ENCODE results near the gene LYRM4. TPM values are rescaled to one million over a fixed set of nuclear protein-coding genes. Genes with fewer than 3 reads are reported as not detected.

The LYRM4 gene
- total and polyA plus RNA-seq, 8 donors = 25.2 to 47.4 (median 42.0) TPM

GRCh38 chr6:5175635-5176034 lies 85.1 kb downstream of the LYRM4 start:
- H3K4me1 ChIP-seq = peaks cover 0 to 8% of the 10 kb centered on the region in 2 donors
- DNase-seq = no peak
- no peaks in the 10 kb centered on the region for H3K36me3 ChIP-seq
- no peak for TF ChIP-seq CTCF (IDR thresholded peaks at IDR 0.05)
- ATAC-seq = no peak
- H3K9me3 ChIP-seq = no peaks in the 10 kb centered on the region
- no peak overlapping the region for H3K27ac ChIP-seq
- H3K27me3 ChIP-seq = no peaks in the 10 kb centered on the region
- H3K4me3 ChIP-seq = no peak overlapping the region
- intact Hi-C loops (cut with DNase I) = no loop called here

DNA sequence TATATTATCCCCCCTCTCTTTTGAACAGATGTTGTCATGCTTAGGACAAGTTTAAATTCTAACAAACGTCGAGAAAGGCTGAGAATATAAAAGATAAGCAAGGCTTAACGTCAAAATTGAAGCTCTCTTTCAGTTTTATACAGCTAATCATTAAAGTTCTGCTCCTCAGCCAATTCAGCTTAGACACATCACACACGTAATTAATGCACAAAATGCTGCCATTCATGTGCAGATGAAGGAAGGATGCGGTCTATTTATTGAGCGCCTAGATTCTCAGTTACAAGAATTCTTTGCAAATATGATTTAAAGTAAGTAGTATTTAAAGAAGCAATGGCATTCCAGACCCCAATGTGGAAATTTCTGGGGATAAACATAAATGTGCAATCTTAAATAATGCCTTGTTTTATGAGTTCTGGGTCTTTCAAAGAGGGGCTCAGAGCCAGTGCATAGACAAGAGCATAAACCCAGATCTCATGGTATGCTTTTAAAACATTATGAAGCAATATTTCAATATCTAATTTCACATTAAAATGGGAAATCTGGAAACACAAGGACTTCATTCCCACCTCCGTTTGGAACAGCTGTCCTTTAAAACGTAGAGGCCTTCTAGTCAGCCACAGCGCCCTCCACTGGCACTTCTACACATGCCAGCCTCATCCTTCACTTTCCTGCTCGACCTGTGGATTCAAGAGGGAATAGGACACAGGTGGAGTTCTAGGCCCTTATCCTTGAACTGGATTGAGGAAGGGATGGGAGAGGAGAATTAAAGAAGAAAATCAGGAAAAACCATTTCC lies 85.8 kb downstream of the LYRM4 start:
- TF ChIP-seq CTCF (IDR thresholded peaks at IDR 0.05) = no peak
- no peaks in the 10 kb centered on the region for H3K36me3 ChIP-seq
- no peaks in the 10 kb centered on the region for H3K9me3 ChIP-seq
- ATAC-seq = no peak
- peak overlapping the region in 1 of 2 donors; percentile 63 for H3K27ac ChIP-seq
- DNase-seq = no peak
- intact Hi-C loops (cut with DNase I) = no loop called here
- H3K27me3 ChIP-seq = no peaks in the 10 kb centered on the region
- peaks cover 0 to 8% of the 10 kb centered on the region in 2 donors for H3K4me1 ChIP-seq
- H3K4me3 ChIP-seq = no peak overlapping the region

- intact Hi-C loops (cut with DNase I) = no loop called here
- H3K27ac ChIP-seq = peak overlapping the region in 1 of 2 donors; percentile 63
- H3K9me3 ChIP-seq = no peaks in the 10 kb centered on the region
Observed at GRCh38 chr6:5174244-5174643, 86.5 kb downstream of the LYRM4 start.

GRCh38 chr6:5173810-5174209 lies 86.9 kb downstream of the LYRM4 start:
- H3K9me3 ChIP-seq = no peaks in the 10 kb centered on the region
- intact Hi-C loops (cut with DNase I) = no loop called here
- no peak for TF ChIP-seq CTCF (IDR thresholded peaks at IDR 0.05)
- peaks cover 0 to 8% of the 10 kb centered on the region in 2 donors for H3K4me1 ChIP-seq
- H3K27ac ChIP-seq = peak overlapping the region in 1 of 2 donors; percentile 63
- no peaks in the 10 kb centered on the region for H3K36me3 ChIP-seq
- H3K4me3 ChIP-seq = no peak overlapping the region
- H3K27me3 ChIP-seq = no peaks in the 10 kb centered on the region
- no peak for ATAC-seq
- no peak for DNase-seq

More at GRCh38 chr6:5174244-5174643, 86.5 kb downstream of the LYRM4 start:
- Histone ChIP-seq H3K4me1 (peaks cover 0 to 8% of the 10 kb centered on the region in 2 donors), H3K27me3 (no peaks in the 10 kb centered on the region), H3K36me3 (no peaks in the 10 kb centered on the region), H3K4me3 (no peak overlapping the region)
- ATAC-seq = peak; percentile 29
- TF ChIP-seq CTCF (IDR thresholded peaks at IDR 0.05) = no peak
- peak in 2 of 4 donors; percentile 24 to 63 for DNase-seq

DNA sequence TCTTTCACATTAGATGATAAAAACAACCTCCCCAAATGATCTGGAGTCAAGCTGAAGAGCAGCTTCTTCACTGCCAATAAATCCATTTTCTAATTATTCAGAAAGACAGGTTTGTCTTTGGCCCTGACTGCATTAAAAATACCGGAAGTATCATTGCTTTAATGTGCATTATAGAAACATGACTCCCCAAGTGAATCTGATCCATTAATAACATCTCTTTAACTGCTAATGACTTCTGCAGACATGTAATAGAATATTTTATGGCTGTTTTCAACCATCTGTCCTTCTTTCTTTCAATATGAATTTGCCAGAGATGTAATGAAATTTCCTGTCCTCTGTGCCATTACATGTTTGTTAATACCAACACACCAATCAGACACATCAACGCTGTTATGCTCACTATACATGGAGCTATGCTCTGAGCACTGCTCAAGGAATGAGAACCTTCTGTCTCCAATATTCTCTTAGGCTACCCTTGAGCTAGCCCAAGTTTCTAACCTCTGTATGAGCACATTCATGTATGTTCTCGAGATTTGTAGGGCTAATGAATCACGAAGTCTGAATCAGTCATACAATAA lies 87.8 kb downstream of the LYRM4 start:
- Histone ChIP-seq H3K27me3 (no peaks in the 10 kb centered on the region), H3K27ac (no peak overlapping the region), H3K4me3 (no peak overlapping the region), H3K4me1 (peaks cover 0 to 8% of the 10 kb centered on the region in 2 donors), H3K9me3 (no peaks in the 10 kb centered on the region), H3K36me3 (no peaks in the 10 kb centered on the region)
- TF ChIP-seq CTCF (IDR thresholded peaks at IDR 0.05) = no peak
- intact Hi-C loops (cut with DNase I) = no loop called here
- ATAC-seq (no peak), DNase-seq (no peak)
